GM12874 (cell line): ENCODE data around the gene IGF1R.

Experiments used
- TF ChIP-seq, protein P1 (sequence below): IDR thresholded peaks from 2 replicates; pipeline ENCODE4 v1.5.1; 2011; ENCODE audit warnings: low read depth, mild to moderate bottlenecking, control low read depth, low read length, moderate library complexity; ENCODE audit not compliant: insufficient read depth

Gene IGF1R

GRCh38 chr15:98774756-98775497, 126.6 kb downstream of the IGF1R start:
- TF ChIP-seq, protein P1, sequence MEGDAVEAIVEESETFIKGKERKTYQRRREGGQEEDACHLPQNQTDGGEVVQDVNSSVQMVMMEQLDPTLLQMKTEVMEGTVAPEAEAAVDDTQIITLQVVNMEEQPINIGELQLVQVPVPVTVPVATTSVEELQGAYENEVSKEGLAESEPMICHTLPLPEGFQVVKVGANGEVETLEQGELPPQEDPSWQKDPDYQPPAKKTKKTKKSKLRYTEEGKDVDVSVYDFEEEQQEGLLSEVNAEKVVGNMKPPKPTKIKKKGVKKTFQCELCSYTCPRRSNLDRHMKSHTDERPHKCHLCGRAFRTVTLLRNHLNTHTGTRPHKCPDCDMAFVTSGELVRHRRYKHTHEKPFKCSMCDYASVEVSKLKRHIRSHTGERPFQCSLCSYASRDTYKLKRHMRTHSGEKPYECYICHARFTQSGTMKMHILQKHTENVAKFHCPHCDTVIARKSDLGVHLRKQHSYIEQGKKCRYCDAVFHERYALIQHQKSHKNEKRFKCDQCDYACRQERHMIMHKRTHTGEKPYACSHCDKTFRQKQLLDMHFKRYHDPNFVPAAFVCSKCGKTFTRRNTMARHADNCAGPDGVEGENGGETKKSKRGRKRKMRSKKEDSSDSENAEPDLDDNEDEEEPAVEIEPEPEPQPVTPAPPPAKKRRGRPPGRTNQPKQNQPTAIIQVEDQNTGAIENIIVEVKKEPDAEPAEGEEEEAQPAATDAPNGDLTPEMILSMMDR, result no peak

DNA sequence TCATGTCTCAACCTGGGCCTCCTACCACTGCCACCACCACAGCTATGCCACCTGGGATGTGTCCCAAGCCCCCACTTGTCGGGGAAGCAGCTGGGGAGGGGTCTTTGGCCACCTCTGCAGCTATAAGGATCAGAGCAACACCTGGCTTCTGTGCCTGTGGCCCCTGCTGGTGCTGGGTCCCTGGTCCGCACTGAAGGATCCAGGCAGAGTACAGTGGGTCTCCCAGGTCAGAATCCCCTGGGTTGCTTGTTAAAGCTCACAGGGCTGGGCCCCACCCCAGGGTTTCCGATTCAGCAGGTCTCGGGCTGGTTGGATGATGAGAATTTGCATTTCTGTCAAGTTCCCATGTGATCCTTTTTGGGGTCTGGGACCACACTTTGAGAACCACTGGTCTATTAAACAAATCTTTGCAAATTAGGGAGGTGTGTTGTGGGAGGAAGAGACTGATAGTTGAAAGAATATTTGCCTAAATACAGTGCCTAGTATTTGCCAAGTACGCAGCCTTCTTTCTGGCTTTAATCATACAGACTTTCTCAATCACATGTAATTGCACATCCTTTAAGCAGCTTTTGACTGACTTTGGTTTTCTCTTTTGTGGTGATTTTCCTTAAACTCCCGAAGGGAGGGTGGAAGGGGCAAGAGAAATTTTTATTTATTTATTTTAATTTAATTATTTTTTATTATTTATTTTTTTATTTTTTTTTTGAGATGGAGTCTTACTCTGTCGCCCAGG, 127.3 kb downstream of the IGF1R start:
- TF ChIP-seq, protein P1, result no peak

- TF ChIP-seq, protein P1, result no peak
Observed at GRCh38 chr15:98776607-98777281, 128.4 kb downstream of the IGF1R start.

- TF ChIP-seq, protein P1, result no peak
Observed at GRCh38 chr15:98777426-98777825, 129.1 kb downstream of the IGF1R start.

- TF ChIP-seq, protein P1, result no peak
Observed at GRCh38 chr15:98778263-98778959, 130.1 kb downstream of the IGF1R start.

DNA sequence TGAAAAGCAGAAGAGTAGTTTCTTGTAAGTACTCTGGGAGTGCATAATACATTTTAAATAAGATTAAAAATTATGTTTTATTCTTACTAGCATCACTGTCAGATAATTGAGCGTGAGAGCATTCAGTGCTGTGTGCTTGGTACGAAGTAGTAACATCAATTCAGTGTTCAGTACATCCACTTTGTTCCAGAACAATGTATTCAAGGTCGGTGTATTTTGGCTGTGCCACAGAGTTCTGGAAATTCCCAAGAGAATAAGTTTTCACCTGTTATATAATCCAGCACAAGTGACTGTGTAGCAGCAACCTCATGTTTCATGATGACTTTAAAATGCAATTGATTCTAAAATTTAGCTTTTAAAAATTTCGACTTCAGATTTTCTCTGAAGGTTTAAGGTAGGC, 130.6 kb downstream of the IGF1R start:
- TF ChIP-seq, protein P1, result no peak

DNA sequence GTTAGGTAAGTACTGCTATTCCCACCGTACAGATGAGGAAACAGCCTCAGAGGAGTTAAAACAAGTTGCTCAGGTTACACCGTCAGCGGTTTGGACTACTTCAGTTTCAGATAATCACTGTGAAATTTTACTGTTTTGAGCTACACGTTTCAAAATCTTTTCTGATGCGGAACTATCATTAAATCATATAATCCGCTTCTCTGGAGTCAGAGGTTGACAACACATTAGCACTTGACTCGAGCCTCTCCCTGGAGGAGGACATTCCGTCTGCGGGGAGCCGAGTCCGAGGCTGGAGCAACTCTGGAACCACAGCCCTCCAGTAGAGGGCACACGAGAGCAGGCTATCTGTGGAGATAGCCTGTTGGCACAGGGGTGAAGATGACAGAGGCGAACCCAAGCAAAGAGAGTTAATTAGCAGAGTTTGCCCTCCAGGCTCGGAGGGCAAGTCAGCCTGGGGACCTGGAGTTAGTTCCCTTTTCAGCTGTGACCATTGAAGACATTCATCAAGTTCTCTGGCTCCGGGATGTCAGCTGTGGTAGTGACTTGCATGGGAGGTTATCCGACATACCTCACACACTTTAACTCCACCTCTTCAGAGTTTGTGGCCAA, 131.2 kb downstream of the IGF1R start:
- TF ChIP-seq, protein P1, result peak; percentile 94
